ENCODE results near the gene NENF. TPM values are rescaled to one million over a fixed set of nuclear protein-coding genes. Genes with fewer than 3 reads are reported as not detected.

Gene NENF
- total and polyA plus RNA-seq, 4 donors, result 6.6 to 44.3 (median 16.0) TPM

GRCh38 chr1:212477014-212477679 lies 44.4 kb downstream of the NENF start (continued):
- TF ChIP-seq REST (IDR thresholded peaks at IDR 0.05) (no peak), RAD21 (IDR thresholded peaks at IDR 0.05) (peak; percentile 97), HNF4G (IDR thresholded peaks at IDR 0.05) (no peak), FOXA1 (IDR thresholded peaks at IDR 0.05) (no peak), GABPA (IDR thresholded peaks at IDR 0.05 in 1 of 2, conservative IDR thresholded peaks at IDR 0.05 in 1 of 2) (no peak), TAF1 (conservative IDR thresholded peaks at IDR 0.05) (no peak), ZBTB33 (IDR thresholded peaks at IDR 0.05) (no peak)

- H3K27ac ChIP-seq (ENCODE audit: low read depth in 1 of 2, low read length in 2 of 2), result no peak overlapping the region
These were observed 45.2 kb downstream of the NENF start for GRCh38 chr1:212477680-212478466.

More at GRCh38 chr1:212477680-212478466, 45.2 kb downstream of the NENF start:
- 68% methylated on average over 8 of the region's 8 CpGs for WGBS
- no peaks in the 10 kb centered on the region for H3K27me3 ChIP-seq (ENCODE audit: control insufficient read depth in 4 of 4, insufficient read depth in 4 of 4, low read length in 3 of 4)
- no peaks in the 10 kb centered on the region for H3K4me1 ChIP-seq (ENCODE audit: control insufficient read depth in 4 of 4, insufficient read depth in 4 of 4, low read length in 3 of 4)
- TF ChIP-seq TAF1 (conservative IDR thresholded peaks at IDR 0.05) (no peak), ZBTB33 (IDR thresholded peaks at IDR 0.05) (no peak), GABPA (IDR thresholded peaks at IDR 0.05 in 1 of 2, conservative IDR thresholded peaks at IDR 0.05 in 1 of 2) (no peak), FOXA2 (IDR thresholded peaks at IDR 0.05) (no peak), HNF4A (conservative IDR thresholded peaks at IDR 0.05) (no peak)
- H3K9ac ChIP-seq (ENCODE audit: low read depth in 1 of 2, low read length in 2 of 2), result no peak overlapping the region
- DNase-seq (ENCODE audit: low spot score), result no peak
- no peaks in the 10 kb centered on the region for H3K36me3 ChIP-seq (ENCODE audit: control insufficient read depth in 4 of 4, insufficient read depth in 3 of 4, low read depth in 1 of 4, low read length in 3 of 4)
- no peaks in the 10 kb centered on the region for H3K9me3 ChIP-seq (ENCODE audit: control insufficient read depth in 4 of 4, low read length in 3 of 4)
- no peak overlapping the region for H3K4me3 ChIP-seq (ENCODE audit: low read depth in 1 of 3, low read length in 3 of 3)
